K562 treated with DMSO at 1 percent for 12 hours (cell line): ENCODE results near the gene TSPAN15. TPM values are rescaled to one million over a fixed set of nuclear protein-coding genes. Genes with fewer than 3 reads are reported as not detected.

Experiments used
- total RNA-seq: library from RNA; unstranded; fragments of 300-600 nt; gene quantifications from 2 replicates; pipeline ENCODE4 v1.2.3, GENCODE V29; 2022; ENCODE audit not compliant: insufficient read depth

TSPAN15 gene
- 3.7 and 5.0 TPM in 2 replicates for total RNA-seq

DNA sequence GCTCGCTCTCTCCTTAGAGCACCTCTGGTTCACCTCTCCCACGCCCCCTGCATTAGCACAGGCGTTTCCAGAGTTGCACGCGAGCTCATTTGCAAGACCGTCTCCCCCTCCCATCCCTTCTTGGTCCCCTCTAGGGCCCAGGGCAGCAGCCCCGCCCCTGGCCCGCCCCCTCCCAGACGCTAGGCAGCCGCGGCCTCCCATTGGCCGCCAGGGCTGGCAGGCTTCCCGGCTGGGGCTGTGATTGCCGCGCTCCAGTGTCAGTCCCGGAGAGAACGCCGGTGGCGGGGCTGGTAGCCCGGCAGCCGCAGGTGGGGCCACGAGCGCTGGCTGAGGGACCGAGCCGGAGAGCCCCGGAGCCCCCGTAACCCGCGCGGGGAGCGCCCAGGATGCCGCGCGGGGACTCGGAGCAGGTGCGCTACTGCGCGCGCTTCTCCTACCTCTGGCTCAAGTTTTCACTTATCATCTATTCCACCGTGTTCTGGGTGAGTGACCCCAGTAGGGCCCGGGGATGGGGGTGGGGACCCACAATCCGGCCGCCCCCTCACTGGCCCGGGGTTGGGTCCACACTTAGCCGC is at the start of gene TSPAN15:
Gene TSPAN15 (plus strand): TSS at position 257 of the 575 bp plus-strand sequence. CDS start 130 bp downstream, at position 387.

DNA sequence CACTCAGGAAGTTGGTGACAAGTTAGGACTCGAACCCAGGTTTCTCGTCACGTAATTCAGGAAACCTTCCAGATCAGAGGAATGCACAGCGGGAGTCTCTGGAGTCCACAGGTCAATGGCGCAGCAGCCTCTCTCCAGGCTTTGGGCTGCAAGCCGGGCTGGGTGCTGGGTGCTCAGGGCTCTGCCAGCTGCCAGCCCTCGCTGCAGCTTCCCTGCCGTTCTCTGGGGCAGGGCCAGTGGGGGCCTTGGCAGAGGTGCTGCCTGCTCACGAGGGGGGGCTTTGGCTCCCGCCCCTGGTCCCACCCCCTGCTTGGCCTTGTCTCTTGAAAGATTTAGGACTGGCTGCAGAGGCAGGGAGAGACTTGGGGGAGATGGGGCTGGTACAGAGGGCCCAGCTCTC is 34.6 kb upstream of the TSPAN15 start, which contains the start of gene TACR2:
Gene TACR2 (minus strand): TSS at position 224 of the 400 bp plus-strand sequence. CDS start 595 bp downstream, outside the sequence.

Other genes with a start within 250 kb of the TSPAN15 start
- gene HKDC1, start 231.1 kb upstream of the TSPAN15 start, total RNA-seq: not detected in 2 replicates
- 110 and 195 TPM in 2 replicates for gene HK1, start 173.0 kb upstream of the TSPAN15 start, total RNA-seq
- gene TACR2, start 34.5 kb upstream of the TSPAN15 start, total RNA-seq: 0.50 TPM in 1 of 2 replicates, not detected in the other
- gene NEUROG3, start 122.0 kb downstream of the TSPAN15 start, total RNA-seq: not detected in 2 replicates
- gene FAM241B, start 178.8 kb downstream of the TSPAN15 start, total RNA-seq: 9.6 and 10.8 TPM in 2 replicates